GM10847 (cell line): ENCODE data around the gene SLC1A1.

Experiments
- POLR2A ChIP-seq: IDR thresholded peaks from 2 replicates; pipeline ENCODE4 v1.6.1; 2011; ENCODE audit not compliant: insufficient read length; ENCODE audit errors: extremely low read depth

The SLC1A1 gene

GRCh38 chr9:4558371-4558998 lies 68.2 kb downstream of the SLC1A1 start:
- TF ChIP-seq POLR2A = no peak

GRCh38 chr9:4559261-4560182 lies 69.3 kb downstream of the SLC1A1 start:
- no peak for TF ChIP-seq POLR2A

GRCh38 chr9:4563105-4563504 lies 72.8 kb downstream of the SLC1A1 start:
- TF ChIP-seq POLR2A = no peak

- no peak for TF ChIP-seq POLR2A
Measured at GRCh38 chr9:4566806-4567205, 76.5 kb downstream of the SLC1A1 start.

GRCh38 chr9:4567601-4568000 lies 77.3 kb downstream of the SLC1A1 start:
- no peak for TF ChIP-seq POLR2A

- no peak for TF ChIP-seq POLR2A
Measured at GRCh38 chr9:4569101-4569500, 78.8 kb downstream of the SLC1A1 start.

GRCh38 chr9:4572184-4572826 lies 82.0 kb downstream of the SLC1A1 start:
- no peak for TF ChIP-seq POLR2A

- TF ChIP-seq POLR2A = no peak
Measured at GRCh38 chr9:4573176-4573575, 82.9 kb downstream of the SLC1A1 start.

GRCh38 chr9:4573634-4574389 lies 83.5 kb downstream of the SLC1A1 start:
- TF ChIP-seq POLR2A = no peak

GRCh38 chr9:4574657-4575243 lies 84.5 kb downstream of the SLC1A1 start:
- TF ChIP-seq POLR2A = no peak

- TF ChIP-seq POLR2A = no peak
Measured at GRCh38 chr9:4575997-4576396, 85.7 kb downstream of the SLC1A1 start.

GRCh38 chr9:4576448-4576847 lies 86.2 kb downstream of the SLC1A1 start:
- TF ChIP-seq POLR2A = no peak

- no peak for TF ChIP-seq POLR2A
Measured at GRCh38 chr9:4579001-4579400, 88.7 kb downstream of the SLC1A1 start.

GRCh38 chr9:4581035-4581760 lies 90.9 kb downstream of the SLC1A1 start:
- no peak for TF ChIP-seq POLR2A

GRCh38 chr9:4581861-4582565 lies 91.7 kb downstream of the SLC1A1 start:
- no peak for TF ChIP-seq POLR2A
